HepG2 (cell line): Measurements from ENCODE around the gene GPS1. TPM values are rescaled to one million over a fixed set of nuclear protein-coding genes. Genes with fewer than 3 reads are reported as not detected.

ENCODE experiments used
- IRX3 ChIP-seq: sonication (generic); formaldehyde crosslinking; IDR thresholded peaks from 2 replicates; pipeline ENCODE4 v1.8.1; 2023; ENCODE audit warnings: mild to moderate bottlenecking, low read depth, missing genetic modification reagents, borderline replicate concordance
- ISL2 ChIP-seq: sonication (generic); formaldehyde crosslinking; IDR thresholded peaks from 2 replicates; pipeline ENCODE4 v1.5.0; 2020; ENCODE audit warnings: missing genetic modification reagents
- KAT8 ChIP-seq: IDR thresholded peaks from 2 replicates; pipeline ENCODE4 v1.6.1; 2016; ENCODE audit warnings: missing genetic modification reagents, missing compliant biosample characterization
- MXD4 ChIP-seq: IDR thresholded peaks from 2 replicates; pipeline ENCODE4 v1.6.1; 2016; ENCODE audit warnings: mild to moderate bottlenecking, missing biosample characterization, missing genetic modification reagents
- NCOA5 ChIP-seq: sonication (generic); formaldehyde crosslinking; IDR thresholded peaks from 2 replicates; pipeline ENCODE4 v1.4.0; 2020; ENCODE audit warnings: missing genetic modification reagents
- NR2F6 ChIP-seq, 2 experiments: IDR thresholded peaks; 2 replicates each; pipeline ENCODE4 v1.6.1; 2016; ENCODE audit warnings: antibody characterized with exemption in 1 of 2, mild to moderate bottlenecking in 1 of 2
- NRL ChIP-seq: sonication (generic); formaldehyde crosslinking; IDR thresholded peaks from 2 replicates; pipeline ENCODE4 v1.5.0; 2020; ENCODE audit warnings: missing genetic modification reagents, mild to moderate bottlenecking, moderate library complexity, borderline replicate concordance
- SRY ChIP-seq: sonication (generic); formaldehyde crosslinking; IDR thresholded peaks from 2 replicates; pipeline ENCODE4 v1.8.0; 2022; ENCODE audit warnings: mild to moderate bottlenecking, missing genetic modification reagents
- ZFP62 ChIP-seq: sonication (generic); formaldehyde crosslinking; IDR thresholded peaks from 2 replicates; pipeline ENCODE4 v1.4.0; 2020; ENCODE audit warnings: missing genetic modification reagents
- ZFP82 ChIP-seq: sonication (generic); formaldehyde crosslinking; IDR thresholded peaks from 2 replicates; pipeline ENCODE4 v1.5.1; 2020; ENCODE audit warnings: mild to moderate bottlenecking, missing genetic modification reagents, borderline replicate concordance
- ZNF24 ChIP-seq: fragments of 450-650 bp; IDR thresholded peaks from 2 replicates; pipeline ENCODE4 v1.6.1; 2017; ENCODE audit warnings: antibody characterized with exemption, mild to moderate bottlenecking
- ZNF335 ChIP-seq: sonication (generic); formaldehyde crosslinking; IDR thresholded peaks from 2 replicates; pipeline ENCODE4 v1.4.0; 2020; ENCODE audit warnings: missing genetic modification reagents
- ZNF343 ChIP-seq: sonication (generic); formaldehyde crosslinking; IDR thresholded peaks from 2 replicates; pipeline ENCODE4 v1.4.0; 2020; ENCODE audit warnings: mild to moderate bottlenecking, missing genetic modification reagents
- ZNF556 ChIP-seq: sonication (generic); formaldehyde crosslinking; IDR thresholded peaks from 2 replicates; pipeline ENCODE4 v1.4.0; 2020; ENCODE audit warnings: mild to moderate bottlenecking, missing genetic modification reagents, borderline replicate concordance
- ZNF569 ChIP-seq: sonication (generic); formaldehyde crosslinking; IDR thresholded peaks from 2 replicates; pipeline ENCODE4 v1.5.0; 2020; ENCODE audit warnings: mild to moderate bottlenecking, missing genetic modification reagents, moderate library complexity, borderline replicate concordance
- ZNF598 ChIP-seq: sonication (generic); formaldehyde crosslinking; IDR thresholded peaks from 2 replicates; pipeline ENCODE4 v1.5.1; 2020; ENCODE audit warnings: mild to moderate bottlenecking, missing genetic modification reagents, borderline replicate concordance
- ZNF660 ChIP-seq: sonication (generic); formaldehyde crosslinking; IDR thresholded peaks from 2 replicates; pipeline ENCODE4 v1.5.1; 2020; ENCODE audit warnings: mild to moderate bottlenecking, low read depth, missing genetic modification reagents, borderline replicate concordance
- ZNF747 ChIP-seq: sonication (generic); formaldehyde crosslinking; IDR thresholded peaks from 2 replicates; pipeline ENCODE4 v1.8.1; 2023; ENCODE audit warnings: missing genetic modification reagents, mild to moderate bottlenecking, borderline replicate concordance
- polyA plus RNA-seq, 8 experiments: library from polyadenylated mRNA; depleted of rRNA in 3 of 8; stranded (reverse) in 7 of 8; unstranded in 1 of 8; fragments of >200 nt; fragmentation: Illumina TruSeq in 4 of 8; extraction: Trizol in 4 of 8; gene quantifications; 2 replicates each; pipeline versions ENCODE4 v1.2.1 to v1.2.3, GENCODE V29; 2011 to 2016; ENCODE audit warnings: low read depth in 4 of 8, missing spikeins in 1 of 8, mixed read lengths in 1 of 8; ENCODE audit not compliant: insufficient read depth in 1 of 8
- total RNA-seq, 5 experiments: library from RNA; depleted of rRNA; stranded (reverse); fragments of >200 nt; fragmentation: Illumina TruSeq; extraction: Trizol; gene quantifications; 2 replicates each; pipeline ENCODE4 v1.2.3, GENCODE V29; 2016; ENCODE audit warnings: low read depth in 1 of 5
- TF ChIP-seq, protein P1 (sequence below): sonication (generic); formaldehyde crosslinking; conservative IDR thresholded peaks from 2 replicates; pipeline ENCODE4 v1.5.0; 2020; ENCODE audit warnings: missing genetic modification reagents
- TF ChIP-seq, protein P2 (sequence below): sonication (generic); formaldehyde crosslinking; IDR thresholded peaks from 2 replicates; pipeline ENCODE4 v1.8.1; 2023; ENCODE audit warnings: mild to moderate bottlenecking, missing genetic modification reagents, borderline replicate concordance
- TF ChIP-seq, protein P3 (sequence below): sonication (generic); formaldehyde crosslinking; IDR thresholded peaks from 2 replicates; pipeline ENCODE4 v1.4.0; 2020; ENCODE audit warnings: missing genetic modification reagents, borderline replicate concordance
- TF ChIP-seq, protein P4 (sequence below): sonication (generic); formaldehyde crosslinking; IDR thresholded peaks from 2 replicates; pipeline ENCODE4 v1.4.0; 2020; ENCODE audit warnings: missing genetic modification reagents

GPS1 gene
- total and polyA plus RNA-seq, 2 of the 13 experiments (the other 11 are each of a cell fraction or from before 2014, with no cell fraction given), result 124 to 128 TPM

DNA sequence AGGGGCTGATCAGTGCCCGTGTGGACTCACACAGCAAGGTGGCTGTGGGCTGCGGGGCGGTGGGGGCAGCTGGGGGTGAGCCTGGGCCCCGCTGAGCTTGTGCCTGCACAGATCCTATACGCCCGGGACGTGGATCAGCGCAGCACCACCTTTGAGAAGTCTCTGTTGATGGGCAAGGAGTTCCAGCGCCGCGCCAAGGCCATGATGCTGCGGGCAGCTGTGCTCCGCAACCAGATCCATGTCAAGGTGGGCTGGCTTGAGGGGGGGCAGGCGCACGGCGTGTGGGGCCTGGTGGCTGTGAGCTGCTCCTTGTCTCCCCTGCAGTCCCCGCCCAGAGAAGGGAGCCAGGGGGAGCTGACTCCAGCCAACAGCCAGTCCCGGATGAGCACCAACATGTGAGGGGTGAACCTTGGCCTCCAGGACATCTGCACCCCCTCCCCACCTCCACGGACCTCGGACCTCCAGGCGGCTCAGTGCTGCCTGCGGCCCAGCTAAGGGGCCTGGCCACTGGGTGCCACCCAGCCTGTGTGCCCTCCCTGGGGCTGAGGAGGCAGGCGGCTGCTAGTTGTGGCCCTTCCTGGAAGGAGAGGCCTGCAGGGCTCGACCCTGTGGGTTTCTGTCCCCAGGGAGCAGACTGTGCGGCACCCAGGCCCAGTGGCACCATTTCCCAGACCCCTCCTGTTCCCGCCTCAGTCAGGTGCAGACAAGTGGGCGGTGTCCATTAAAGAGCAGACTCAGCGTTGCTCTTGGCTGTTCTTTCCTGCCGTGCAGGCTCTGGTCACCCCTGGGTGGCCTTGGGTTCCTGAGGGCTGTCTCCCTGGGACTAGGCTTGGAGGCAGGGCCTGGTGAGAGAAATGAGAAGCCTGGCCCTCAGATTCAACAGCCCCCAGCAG is 5.3 kb downstream of the GPS1 start (continued):
- TF ChIP-seq, protein P1, sequence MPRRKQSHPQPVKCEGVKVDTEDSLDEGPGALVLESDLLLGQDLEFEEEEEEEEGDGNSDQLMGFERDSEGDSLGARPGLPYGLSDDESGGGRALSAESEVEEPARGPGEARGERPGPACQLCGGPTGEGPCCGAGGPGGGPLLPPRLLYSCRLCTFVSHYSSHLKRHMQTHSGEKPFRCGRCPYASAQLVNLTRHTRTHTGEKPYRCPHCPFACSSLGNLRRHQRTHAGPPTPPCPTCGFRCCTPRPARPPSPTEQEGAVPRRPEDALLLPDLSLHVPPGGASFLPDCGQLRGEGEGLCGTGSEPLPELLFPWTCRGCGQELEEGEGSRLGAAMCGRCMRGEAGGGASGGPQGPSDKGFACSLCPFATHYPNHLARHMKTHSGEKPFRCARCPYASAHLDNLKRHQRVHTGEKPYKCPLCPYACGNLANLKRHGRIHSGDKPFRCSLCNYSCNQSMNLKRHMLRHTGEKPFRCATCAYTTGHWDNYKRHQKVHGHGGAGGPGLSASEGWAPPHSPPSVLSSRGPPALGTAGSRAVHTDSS, result no peak
- TF ChIP-seq IRX3 (CRISPR knock-in tag), result 0 out of 2 replicates have a peak, but pooled peaks have one; percentile 47
- TF ChIP-seq SRY (CRISPR knock-in tag), result no peak
- TF ChIP-seq KAT8 (CRISPR knock-in tag), result peak; percentile 18; the same call in 1 of the 2 replicates
- TF ChIP-seq ZNF556 (CRISPR knock-in tag), result peak; percentile 78
- peak; percentile 90; the same call in 1 of the 2 replicates for TF ChIP-seq ZNF343 (CRISPR knock-in tag)
- no peak for TF ChIP-seq ISL2 (CRISPR knock-in tag)
- TF ChIP-seq, protein P2, sequence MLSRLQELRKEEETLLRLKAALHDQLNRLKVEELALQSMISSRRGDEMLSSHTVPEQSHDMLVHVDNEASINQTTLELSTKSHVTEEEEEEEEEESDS, result no peak; the same call in 1 of the 2 replicates
- TF ChIP-seq ZNF747 (CRISPR knock-in tag), result peak; percentile 79
- no peak for TF ChIP-seq NCOA5 (CRISPR knock-in tag)
- TF ChIP-seq, protein P3, sequence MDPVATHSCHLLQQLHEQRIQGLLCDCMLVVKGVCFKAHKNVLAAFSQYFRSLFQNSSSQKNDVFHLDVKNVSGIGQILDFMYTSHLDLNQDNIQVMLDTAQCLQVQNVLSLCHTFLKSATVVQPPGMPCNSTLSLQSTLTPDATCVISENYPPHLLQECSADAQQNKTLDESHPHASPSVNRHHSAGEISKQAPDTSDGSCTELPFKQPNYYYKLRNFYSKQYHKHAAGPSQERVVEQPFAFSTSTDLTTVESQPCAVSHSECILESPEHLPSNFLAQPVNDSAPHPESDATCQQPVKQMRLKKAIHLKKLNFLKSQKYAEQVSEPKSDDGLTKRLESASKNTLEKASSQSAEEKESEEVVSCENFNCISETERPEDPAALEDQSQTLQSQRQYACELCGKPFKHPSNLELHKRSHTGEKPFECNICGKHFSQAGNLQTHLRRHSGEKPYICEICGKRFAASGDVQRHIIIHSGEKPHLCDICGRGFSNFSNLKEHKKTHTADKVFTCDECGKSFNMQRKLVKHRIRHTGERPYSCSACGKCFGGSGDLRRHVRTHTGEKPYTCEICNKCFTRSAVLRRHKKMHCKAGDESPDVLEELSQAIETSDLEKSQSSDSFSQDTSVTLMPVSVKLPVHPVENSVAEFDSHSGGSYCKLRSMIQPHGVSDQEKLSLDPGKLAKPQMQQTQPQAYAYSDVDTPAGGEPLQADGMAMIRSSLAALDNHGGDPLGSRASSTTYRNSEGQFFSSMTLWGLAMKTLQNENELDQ (CRISPR knock-in tag), result no peak
- no peak for TF ChIP-seq ZNF660
- 0 out of 2 replicates have a peak, but pooled peaks have one; percentile 53 for TF ChIP-seq ZFP82 (CRISPR knock-in tag)
- TF ChIP-seq ZNF598 (CRISPR knock-in tag), result 0 out of 2 replicates have a peak, but pooled peaks have one; percentile 83
- TF ChIP-seq NRL (CRISPR knock-in tag), result no peak; the same call in 1 of the 2 replicates
- TF ChIP-seq, protein P4, sequence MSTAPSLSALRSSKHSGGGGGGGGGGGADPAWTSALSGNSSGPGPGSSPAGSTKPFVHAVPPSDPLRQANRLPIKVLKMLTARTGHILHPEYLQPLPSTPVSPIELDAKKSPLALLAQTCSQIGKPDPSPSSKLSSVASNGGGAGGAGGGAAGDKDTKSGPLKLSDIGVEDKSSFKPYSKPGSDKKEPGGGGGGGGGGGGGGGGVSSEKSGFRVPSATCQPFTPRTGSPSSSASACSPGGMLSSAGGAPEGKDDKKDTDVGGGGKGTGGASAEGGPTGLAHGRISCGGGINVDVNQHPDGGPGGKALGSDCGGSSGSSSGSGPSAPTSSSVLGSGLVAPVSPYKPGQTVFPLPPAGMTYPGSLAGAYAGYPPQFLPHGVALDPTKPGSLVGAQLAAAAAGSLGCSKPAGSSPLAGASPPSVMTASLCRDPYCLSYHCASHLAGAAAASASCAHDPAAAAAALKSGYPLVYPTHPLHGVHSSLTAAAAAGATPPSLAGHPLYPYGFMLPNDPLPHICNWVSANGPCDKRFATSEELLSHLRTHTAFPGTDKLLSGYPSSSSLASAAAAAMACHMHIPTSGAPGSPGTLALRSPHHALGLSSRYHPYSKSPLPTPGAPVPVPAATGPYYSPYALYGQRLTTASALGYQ, result 0 out of 2 replicates have a peak, but pooled peaks have one; percentile 8
- TF ChIP-seq NR2F6 (IDR thresholded peaks at IDR 0.05), result peak; percentile 51; the same call in 1 of the 2 replicates
- peak; percentile 48; the same call in 1 of the 2 replicates for TF ChIP-seq NR2F6 (CRISPR knock-in tag; IDR thresholded peaks at IDR 0.05)
- TF ChIP-seq MXD4, result 0 out of 2 replicates have a peak, but pooled peaks have one; percentile 52
- 0 out of 2 replicates have a peak, but pooled peaks have one; percentile 57 for TF ChIP-seq ZNF569 (CRISPR knock-in tag)
- no peak for TF ChIP-seq ZNF335 (CRISPR knock-in tag)
- TF ChIP-seq ZFP62 (CRISPR knock-in tag), result no peak
- TF ChIP-seq ZNF24, result no peak
